GM10266 (cell line): ENCODE results near the gene TBC1D22B.

ENCODE experiments used
- DNase-seq: peaks from one replicate; pipeline ENCODE4 v3.0.0; 2012; ENCODE audit errors: extremely low spot score
- TF ChIP-seq, protein P1 (sequence below): IDR thresholded peaks from 2 replicates; pipeline ENCODE4 v1.5.1; 2012; ENCODE audit warnings: mild to moderate bottlenecking, low read depth; ENCODE audit not compliant: control insufficient read depth, insufficient read depth; ENCODE audit errors: missing control alignments

The TBC1D22B gene

GRCh38 chr6:37244430-37245310 is 12.9 kb upstream of the TBC1D22B start:
- no peak for DNase-seq
- TF ChIP-seq, protein P1, sequence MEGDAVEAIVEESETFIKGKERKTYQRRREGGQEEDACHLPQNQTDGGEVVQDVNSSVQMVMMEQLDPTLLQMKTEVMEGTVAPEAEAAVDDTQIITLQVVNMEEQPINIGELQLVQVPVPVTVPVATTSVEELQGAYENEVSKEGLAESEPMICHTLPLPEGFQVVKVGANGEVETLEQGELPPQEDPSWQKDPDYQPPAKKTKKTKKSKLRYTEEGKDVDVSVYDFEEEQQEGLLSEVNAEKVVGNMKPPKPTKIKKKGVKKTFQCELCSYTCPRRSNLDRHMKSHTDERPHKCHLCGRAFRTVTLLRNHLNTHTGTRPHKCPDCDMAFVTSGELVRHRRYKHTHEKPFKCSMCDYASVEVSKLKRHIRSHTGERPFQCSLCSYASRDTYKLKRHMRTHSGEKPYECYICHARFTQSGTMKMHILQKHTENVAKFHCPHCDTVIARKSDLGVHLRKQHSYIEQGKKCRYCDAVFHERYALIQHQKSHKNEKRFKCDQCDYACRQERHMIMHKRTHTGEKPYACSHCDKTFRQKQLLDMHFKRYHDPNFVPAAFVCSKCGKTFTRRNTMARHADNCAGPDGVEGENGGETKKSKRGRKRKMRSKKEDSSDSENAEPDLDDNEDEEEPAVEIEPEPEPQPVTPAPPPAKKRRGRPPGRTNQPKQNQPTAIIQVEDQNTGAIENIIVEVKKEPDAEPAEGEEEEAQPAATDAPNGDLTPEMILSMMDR = no peak

GRCh38 chr6:37251211-37251780 is 6.3 kb upstream of the TBC1D22B start:
- TF ChIP-seq, protein P1 = no peak
- no peak for DNase-seq

DNA sequence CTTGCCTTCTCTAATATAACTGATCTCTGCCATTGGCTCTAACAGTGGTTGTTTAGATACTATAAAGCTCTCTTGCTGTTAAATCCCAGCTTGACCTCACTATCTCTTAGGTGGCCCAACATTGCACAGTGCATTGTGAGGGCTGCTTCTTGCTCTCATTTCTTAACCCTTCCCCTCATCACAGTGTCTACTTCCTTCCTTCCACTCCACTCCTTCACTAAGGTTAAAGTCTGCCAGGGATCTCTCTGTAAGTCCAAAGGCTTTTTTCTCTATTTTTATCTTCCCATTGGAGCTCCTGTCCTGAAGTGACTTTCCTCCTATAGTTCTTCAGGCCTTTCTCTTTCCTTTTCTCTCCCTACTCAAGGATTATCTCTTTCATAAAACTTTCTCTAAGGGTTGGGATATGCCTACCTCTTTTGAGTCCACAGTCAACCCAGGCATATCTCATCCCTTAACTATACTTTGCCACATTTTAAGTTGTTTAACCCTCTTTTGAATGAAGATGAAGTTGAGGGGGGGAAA is 4.0 kb upstream of the TBC1D22B start:
- TF ChIP-seq, protein P1 = no peak
- no peak for DNase-seq

DNA sequence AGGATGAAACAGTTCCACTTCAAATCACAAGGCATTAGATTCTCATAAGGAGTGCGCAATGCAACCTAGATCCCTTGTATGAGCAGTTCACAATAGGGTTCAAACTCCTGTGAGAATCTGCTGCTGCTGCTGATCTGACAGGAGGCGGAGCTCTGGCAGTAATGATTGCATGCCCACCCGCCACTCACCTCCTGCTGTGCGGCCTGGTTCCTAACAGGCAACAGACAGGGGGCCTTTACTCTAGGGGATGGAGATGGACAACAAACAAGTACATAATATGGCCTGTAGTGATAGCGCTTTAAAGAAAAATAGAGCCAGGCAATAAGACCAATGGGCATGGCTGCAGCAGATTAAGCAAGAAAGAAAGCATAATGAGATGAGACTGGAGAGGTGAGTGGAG is 2.7 kb upstream of the TBC1D22B start:
- no peak for DNase-seq
- TF ChIP-seq, protein P1 = no peak

GRCh38 chr6:37256692-37257319 is 766 bp upstream of the TBC1D22B start:
- TF ChIP-seq, protein P1 = no peak
- DNase-seq = no peak

GRCh38 chr6:37257320-37257633 is 295 bp upstream of the TBC1D22B start:
- no peak for DNase-seq
- TF ChIP-seq, protein P1 = no peak
